ENCODE measurements around the gene IQSEC1.

The IQSEC1 gene

GRCh38 chr3:12944413-12944812 is 128.8 kb downstream of the IQSEC1 start:
- Histone ChIP-seq H3K36me3 (replicated peaks in 1 of 2; ENCODE audit: control insufficient read depth in 2 of 2, insufficient read depth in 2 of 2, low read length in 2 of 2) (peaks cover 13 to 32% of the 10 kb centered on the region in 2 donors), H3K4me3 (ENCODE audit: low read length in 2 of 2) (no peak overlapping the region), H2AFZ (ENCODE audit: low read length) (peak overlapping the region; percentile 73), H4K8ac (ENCODE audit: low read depth, low read length) (no peak overlapping the region), H3K9me3 (replicated peaks in 1 of 2; ENCODE audit: control insufficient read depth in 2 of 2, insufficient read depth in 1 of 2, low read depth in 1 of 2, low read length in 2 of 2) (peaks cover 0 to 2% of the 10 kb centered on the region in 2 donors), H4K91ac (ENCODE audit: low read depth, low read length, poor library complexity) (no peak overlapping the region), H2BK5ac (ENCODE audit: low read length) (no peak overlapping the region), H2BK15ac (ENCODE audit: low read length) (no peak overlapping the region), H2AK5ac (ENCODE audit: low read depth, low read length) (no peak overlapping the region), H3K18ac (ENCODE audit: low read length) (peak overlapping the region; percentile 50), H3K23ac (ENCODE audit: low read depth, low read length, poor library complexity) (no peak overlapping the region), H3K4me2 (ENCODE audit: insufficient read depth, low read length, poor library complexity, severe bottlenecking) (no peak overlapping the region), H2BK12ac (ENCODE audit: low read length) (peak overlapping the region; percentile 63), H3K79me1 (ENCODE audit: low read depth, low read length) (peaks cover 5% of the 10 kb centered on the region), H2BK120ac (ENCODE audit: low read depth, low read length) (no peak overlapping the region), H3K4me1 (ENCODE audit: control insufficient read depth in 2 of 2, insufficient read depth in 1 of 2, low read depth in 1 of 2, low read length in 2 of 2) (peaks cover 17 to 20% of the 10 kb centered on the region in 2 donors), H3K9ac (ENCODE audit: low read depth, low read length, poor library complexity) (peak overlapping the region; percentile 37), H3K14ac (ENCODE audit: low read length) (no peak overlapping the region), H3K27me3 (ENCODE audit: control insufficient read depth in 3 of 3, insufficient read depth in 3 of 3, low read depth in 1 of 3, low read length in 3 of 3) (no peaks in the 10 kb centered on the region), H3K4ac (ENCODE audit: low read length) (no peak overlapping the region), H3K27ac (replicated peaks; ENCODE audit: low read length) (peak overlapping the region; percentile 57)
- WGBS, 2 donors (ENCODE audit: extremely low coverage in 2 of 2, insufficient read length in 2 of 2, insufficient replicate concordance in 1 of 2), result no CpG with 5 or more reads among the region's 15 CpGs
- no peak for DNase-seq (ENCODE audit: low spot score)

DNA sequence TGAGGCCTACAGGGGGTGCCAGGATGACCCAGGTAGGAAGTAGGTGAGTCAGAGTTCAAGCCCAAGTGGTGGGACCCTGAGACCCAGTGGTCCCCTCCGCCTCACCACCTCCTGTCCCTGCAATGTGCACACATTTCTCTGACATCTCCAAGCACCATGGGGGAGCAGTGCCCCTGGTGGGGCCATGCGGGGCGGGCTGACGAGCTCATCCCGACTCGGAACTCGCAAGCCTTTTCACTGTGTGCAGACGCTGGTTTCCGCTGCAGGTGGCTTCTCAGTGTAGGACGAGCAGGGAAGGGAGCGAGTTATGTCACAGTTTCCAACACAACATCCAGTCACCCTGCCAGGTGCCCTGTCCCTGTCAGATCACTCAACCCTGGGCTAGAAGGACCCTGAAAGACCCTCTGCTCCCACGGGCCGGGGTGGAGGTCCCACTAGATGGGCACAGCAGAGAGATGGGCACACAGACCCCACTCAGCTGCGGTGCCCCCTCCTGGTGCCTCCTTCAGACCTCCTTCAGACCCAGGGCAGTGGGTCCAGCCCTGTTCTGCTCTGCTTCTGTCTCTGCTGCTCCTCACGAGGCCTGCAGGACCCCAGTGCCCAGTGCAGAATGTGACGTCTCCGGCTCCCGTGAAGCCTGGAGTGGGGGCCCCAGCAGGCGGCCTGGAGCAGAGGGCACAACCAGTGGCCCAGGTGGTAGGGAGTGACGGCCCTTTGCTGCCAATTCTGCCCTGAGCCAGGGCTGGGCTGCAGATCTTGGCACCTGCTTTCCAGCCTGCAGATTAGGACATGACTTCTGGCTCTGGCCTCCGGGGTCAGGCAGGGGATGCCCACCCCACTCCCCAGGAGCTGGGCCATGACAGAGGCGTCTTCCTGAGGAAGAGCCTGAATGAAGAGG is 129.9 kb downstream of the IQSEC1 start:
- Histone ChIP-seq H2AFZ (ENCODE audit: low read length) (no peak overlapping the region), H3K4me1 (ENCODE audit: control insufficient read depth in 2 of 2, insufficient read depth in 1 of 2, low read depth in 1 of 2, low read length in 2 of 2) (peaks cover 17 to 20% of the 10 kb centered on the region in 2 donors), H3K14ac (ENCODE audit: low read length) (no peak overlapping the region), H4K91ac (ENCODE audit: low read depth, low read length, poor library complexity) (peak overlapping the region; percentile 65), H3K4me2 (ENCODE audit: insufficient read depth, low read length, poor library complexity, severe bottlenecking) (no peak overlapping the region), H2BK12ac (ENCODE audit: low read length) (no peak overlapping the region), H2BK120ac (ENCODE audit: low read depth, low read length) (peak overlapping the region; percentile 17), H3K23ac (ENCODE audit: low read depth, low read length, poor library complexity) (peak overlapping the region; percentile 3), H3K18ac (ENCODE audit: low read length) (peak overlapping the region; percentile 86), H2BK15ac (ENCODE audit: low read length) (no peak overlapping the region), H3K9ac (ENCODE audit: low read depth, low read length, poor library complexity) (peak overlapping the region; percentile 10), H3K4ac (ENCODE audit: low read length) (no peak overlapping the region), H2BK5ac (ENCODE audit: low read length) (peak overlapping the region; percentile 34), H4K8ac (ENCODE audit: low read depth, low read length) (no peak overlapping the region), H3K27me3 (ENCODE audit: control insufficient read depth in 3 of 3, insufficient read depth in 3 of 3, low read depth in 1 of 3, low read length in 3 of 3) (no peaks in the 10 kb centered on the region), H3K36me3 (replicated peaks in 1 of 2; ENCODE audit: control insufficient read depth in 2 of 2, insufficient read depth in 2 of 2, low read length in 2 of 2) (peaks cover 13 to 42% of the 10 kb centered on the region in 2 donors), H3K27ac (replicated peaks; ENCODE audit: low read length) (peak overlapping the region; percentile 7), H2AK5ac (ENCODE audit: low read depth, low read length) (peak overlapping the region; percentile 69), H3K79me1 (ENCODE audit: low read depth, low read length) (peaks cover 3% of the 10 kb centered on the region), H3K9me3 (replicated peaks in 1 of 2; ENCODE audit: control insufficient read depth in 2 of 2, insufficient read depth in 1 of 2, low read depth in 1 of 2, low read length in 2 of 2) (peaks cover 0 to 2% of the 10 kb centered on the region in 2 donors), H3K4me3 (ENCODE audit: low read length in 2 of 2) (no peak overlapping the region)
- DNase-seq (ENCODE audit: low spot score), result no peak
- no CpG with 5 or more reads among the region's 22 CpGs for WGBS, 2 donors (ENCODE audit: extremely low coverage in 2 of 2, insufficient read length in 2 of 2, insufficient replicate concordance in 1 of 2)

- H3K4ac ChIP-seq (ENCODE audit: low read length), result no peak overlapping the region
- H3K4me1 ChIP-seq (ENCODE audit: control insufficient read depth in 2 of 2, insufficient read depth in 1 of 2, low read depth in 1 of 2, low read length in 2 of 2), result peaks cover 15 to 20% of the 10 kb centered on the region in 2 donors
- H3K79me1 ChIP-seq (ENCODE audit: low read depth, low read length), result peaks cover 5% of the 10 kb centered on the region
- no peak overlapping the region for H3K27ac ChIP-seq (replicated peaks; ENCODE audit: low read length)
- peaks cover 18 to 53% of the 10 kb centered on the region in 2 donors for H3K36me3 ChIP-seq (replicated peaks in 1 of 2; ENCODE audit: control insufficient read depth in 2 of 2, insufficient read depth in 2 of 2, low read length in 2 of 2)
- H3K4me2 ChIP-seq (ENCODE audit: insufficient read depth, low read length, poor library complexity, severe bottlenecking), result no peak overlapping the region
- no CpG with 5 or more reads among the region's 26 CpGs for WGBS, 2 donors (ENCODE audit: extremely low coverage in 2 of 2, insufficient read length in 2 of 2, insufficient replicate concordance in 1 of 2)
- DNase-seq (ENCODE audit: low spot score), result no peak
- H2BK120ac ChIP-seq (ENCODE audit: low read depth, low read length), result no peak overlapping the region
- no peak overlapping the region for H2BK15ac ChIP-seq (ENCODE audit: low read length)
- peaks cover 0 to 2% of the 10 kb centered on the region in 2 donors for H3K9me3 ChIP-seq (replicated peaks in 1 of 2; ENCODE audit: control insufficient read depth in 2 of 2, insufficient read depth in 1 of 2, low read depth in 1 of 2, low read length in 2 of 2)
- peak overlapping the region; percentile 14 for H3K9ac ChIP-seq (ENCODE audit: low read depth, low read length, poor library complexity)
- H2BK12ac ChIP-seq (ENCODE audit: low read length), result no peak overlapping the region
- H3K4me3 ChIP-seq (ENCODE audit: low read length in 2 of 2), result no peak overlapping the region
- H3K14ac ChIP-seq (ENCODE audit: low read length), result no peak overlapping the region
- no peak overlapping the region for H3K18ac ChIP-seq (ENCODE audit: low read length)
- H4K8ac ChIP-seq (ENCODE audit: low read depth, low read length), result no peak overlapping the region
- H3K23ac ChIP-seq (ENCODE audit: low read depth, low read length, poor library complexity), result no peak overlapping the region
- H2AK5ac ChIP-seq (ENCODE audit: low read depth, low read length), result peak overlapping the region; percentile 34
- no peaks in the 10 kb centered on the region for H3K27me3 ChIP-seq (ENCODE audit: control insufficient read depth in 3 of 3, insufficient read depth in 3 of 3, low read depth in 1 of 3, low read length in 3 of 3)
- H2AFZ ChIP-seq (ENCODE audit: low read length), result no peak overlapping the region
- no peak overlapping the region for H4K91ac ChIP-seq (ENCODE audit: low read depth, low read length, poor library complexity)
- H2BK5ac ChIP-seq (ENCODE audit: low read length), result no peak overlapping the region
Observed at GRCh38 chr3:12941495-12942023, 131.7 kb downstream of the IQSEC1 start.

- H3K4me1 ChIP-seq (ENCODE audit: control insufficient read depth in 2 of 2, insufficient read depth in 1 of 2, low read depth in 1 of 2, low read length in 2 of 2), result peaks cover 15 to 19% of the 10 kb centered on the region in 2 donors
- no peaks in the 10 kb centered on the region for H3K27me3 ChIP-seq (ENCODE audit: control insufficient read depth in 3 of 3, insufficient read depth in 3 of 3, low read depth in 1 of 3, low read length in 3 of 3)
- no peak overlapping the region for H4K8ac ChIP-seq (ENCODE audit: low read depth, low read length)
- H3K18ac ChIP-seq (ENCODE audit: low read length), result no peak overlapping the region
- no peak overlapping the region for H3K27ac ChIP-seq (replicated peaks; ENCODE audit: low read length)
- H3K9ac ChIP-seq (ENCODE audit: low read depth, low read length, poor library complexity), result no peak overlapping the region
- no peak for DNase-seq (ENCODE audit: low spot score)
- H2AFZ ChIP-seq (ENCODE audit: low read length), result no peak overlapping the region
- H2AK5ac ChIP-seq (ENCODE audit: low read depth, low read length), result peak overlapping the region; percentile 34
- peaks cover 8% of the 10 kb centered on the region for H3K79me1 ChIP-seq (ENCODE audit: low read depth, low read length)
- no peak overlapping the region for H4K91ac ChIP-seq (ENCODE audit: low read depth, low read length, poor library complexity)
- H2BK5ac ChIP-seq (ENCODE audit: low read length), result peak overlapping the region; percentile 68
- no peak overlapping the region for H3K14ac ChIP-seq (ENCODE audit: low read length)
- H2BK15ac ChIP-seq (ENCODE audit: low read length), result no peak overlapping the region
- no peak overlapping the region for H2BK120ac ChIP-seq (ENCODE audit: low read depth, low read length)
- peaks cover 22 to 60% of the 10 kb centered on the region in 2 donors for H3K36me3 ChIP-seq (replicated peaks in 1 of 2; ENCODE audit: control insufficient read depth in 2 of 2, insufficient read depth in 2 of 2, low read length in 2 of 2)
- H3K4ac ChIP-seq (ENCODE audit: low read length), result no peak overlapping the region
- H3K23ac ChIP-seq (ENCODE audit: low read depth, low read length, poor library complexity), result no peak overlapping the region
- peaks cover 0 to 2% of the 10 kb centered on the region in 2 donors for H3K9me3 ChIP-seq (replicated peaks in 1 of 2; ENCODE audit: control insufficient read depth in 2 of 2, insufficient read depth in 1 of 2, low read depth in 1 of 2, low read length in 2 of 2)
- WGBS, 2 donors (ENCODE audit: extremely low coverage in 2 of 2, insufficient read length in 2 of 2, insufficient replicate concordance in 1 of 2), result no CpG with 5 or more reads among the region's 6 CpGs
- H3K4me2 ChIP-seq (ENCODE audit: insufficient read depth, low read length, poor library complexity, severe bottlenecking), result no peak overlapping the region
- H2BK12ac ChIP-seq (ENCODE audit: low read length), result no peak overlapping the region
- no peak overlapping the region for H3K4me3 ChIP-seq (ENCODE audit: low read length in 2 of 2)
Observed at GRCh38 chr3:12940854-12941253, 132.4 kb downstream of the IQSEC1 start.
